Cardiac ventricle fibroblast (primary cell): Measurements from ENCODE around the gene PAQR9. TPM values are rescaled to one million over a fixed set of nuclear protein-coding genes. Genes with fewer than 3 reads are reported as not detected.

Source experiments
- total RNA-seq: library from RNA; depleted of rRNA; stranded (reverse); fragments of >200 nt; gene quantifications from 2 replicates; pipeline ENCODE4 v1.2.3, GENCODE V29; 2015

Gene PAQR9
- total RNA-seq, result not detected in 2 replicates

GRCh38 chr3:142963516-142964448, at the start of gene PAQR9:
Gene PAQR9 (minus strand): TSS chr3:142963674. CDS start chr3:142963336, 338 bp downstream.

DNA sequence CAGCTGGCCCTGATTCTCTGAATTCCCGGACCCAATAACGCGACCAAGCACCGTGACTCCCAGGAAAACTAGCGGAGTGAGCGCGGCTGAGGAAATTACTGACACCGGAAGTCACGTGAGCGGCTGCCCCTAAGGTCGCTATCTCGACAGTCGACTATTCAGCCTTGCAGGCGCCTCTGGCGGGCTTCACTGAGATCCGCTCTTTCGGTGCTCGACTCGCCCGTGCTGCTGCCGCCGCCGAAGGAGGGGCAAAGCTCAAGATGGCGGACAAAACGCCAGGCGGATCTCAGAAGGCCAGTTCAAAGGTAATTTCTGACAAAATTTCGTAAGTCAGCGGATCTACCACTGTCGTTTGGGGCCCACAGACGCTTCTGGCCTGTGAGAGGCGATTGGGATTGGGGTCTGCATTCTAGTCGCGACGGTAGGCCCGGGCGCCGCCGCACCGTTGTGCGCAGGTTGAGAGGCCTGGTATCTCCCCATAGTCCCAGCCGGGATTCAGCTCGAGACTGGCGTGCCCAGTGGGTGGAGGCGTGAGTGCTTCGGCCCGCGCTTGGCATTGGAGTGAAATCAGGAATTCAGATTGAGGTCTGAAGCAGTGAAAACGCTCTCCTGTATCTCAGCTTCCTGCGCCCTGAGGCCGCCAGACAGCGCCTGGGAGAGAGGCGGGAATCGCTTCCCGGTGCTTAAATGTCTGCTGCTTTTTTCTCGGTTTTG, 38.1 kb upstream of the PAQR9 start, which contains the start of gene U2SURP:
Gene U2SURP (plus strand): TSS at position 202 of the 714 bp plus-strand sequence. CDS start 59 bp downstream, at position 261.

Other genes with a start within 250 kb of the PAQR9 start
- gene TRPC1, start 239.6 kb downstream of the PAQR9 start, total RNA-seq, result 12.5 and 14.2 TPM in 2 replicates
- 65.1 and 68.1 TPM in 2 replicates for gene PCOLCE2, start 74.6 kb downstream of the PAQR9 start, total RNA-seq
- 26.1 and 30.5 TPM in 2 replicates for gene U2SURP, start 37.9 kb upstream of the PAQR9 start, total RNA-seq
- 90.7 and 95.0 TPM in 2 replicates for gene CHST2, start 156.1 kb upstream of the PAQR9 start, total RNA-seq